ENCODE data around the gene C3. TPM values are rescaled to one million over a fixed set of nuclear protein-coding genes. Genes with fewer than 3 reads are reported as not detected.

The C3 gene
- polyA plus RNA-seq, 2 of the 4 experiments (the other 2 are of a cell fraction): 45.4 to 70.9 TPM

DNA sequence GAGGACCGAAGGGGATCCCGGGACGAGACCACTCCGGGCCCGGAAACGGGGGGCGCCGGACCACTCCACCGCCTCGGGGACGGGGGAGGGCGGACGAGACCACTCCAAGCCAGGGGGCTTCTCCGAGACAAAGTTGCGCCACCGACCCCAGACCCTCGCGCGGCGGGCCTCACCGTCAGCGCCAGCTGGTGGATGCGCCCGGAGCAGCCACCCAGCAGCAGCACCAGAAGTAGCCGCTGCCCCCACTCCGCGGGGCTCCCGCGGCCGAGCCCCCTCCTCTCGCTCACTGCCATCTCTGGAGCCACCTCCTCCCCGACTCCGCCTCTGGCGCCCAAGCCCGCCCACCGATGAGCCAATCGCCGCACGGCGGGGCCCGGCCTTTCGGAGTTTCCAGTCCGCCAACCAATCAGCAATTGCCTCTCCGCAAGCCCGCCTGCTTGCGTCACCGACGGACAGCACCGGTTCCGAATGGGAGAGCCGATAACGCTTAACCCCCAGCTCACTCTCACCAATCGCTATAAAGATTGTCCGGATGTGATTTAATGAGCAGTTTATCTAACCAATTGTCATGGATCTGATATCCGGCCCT is 16.9 kb upstream of the C3 start, which contains the start of gene GPR108 (continued):
- TF ChIP-seq, protein P1, sequence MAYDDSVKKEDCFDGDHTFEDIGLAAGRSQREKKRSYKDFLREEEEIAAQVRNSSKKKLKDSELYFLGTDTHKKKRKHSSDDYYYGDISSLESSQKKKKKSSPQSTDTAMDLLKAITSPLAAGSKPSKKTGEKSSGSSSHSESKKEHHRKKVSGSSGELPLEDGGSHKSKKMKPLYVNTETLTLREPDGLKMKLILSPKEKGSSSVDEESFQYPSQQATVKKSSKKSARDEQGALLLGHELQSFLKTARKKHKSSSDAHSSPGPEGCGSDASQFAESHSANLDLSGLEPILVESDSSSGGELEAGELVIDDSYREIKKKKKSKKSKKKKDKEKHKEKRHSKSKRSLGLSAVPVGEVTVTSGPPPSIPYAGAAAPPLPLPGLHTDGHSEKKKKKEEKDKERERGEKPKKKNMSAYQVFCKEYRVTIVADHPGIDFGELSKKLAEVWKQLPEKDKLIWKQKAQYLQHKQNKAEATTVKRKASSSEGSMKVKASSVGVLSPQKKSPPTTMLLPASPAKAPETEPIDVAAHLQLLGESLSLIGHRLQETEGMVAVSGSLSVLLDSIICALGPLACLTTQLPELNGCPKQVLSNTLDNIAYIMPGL (CRISPR knock-in tag; IDR thresholded peaks at IDR 0.05; ENCODE audit: borderline replicate concordance): 0 out of 2 replicates have a peak, but pooled peaks have one; percentile 22
- TF ChIP-seq MAZ (IDR thresholded peaks at IDR 0.05; ENCODE audit: borderline replicate concordance, low read depth, low read length) (peak; percentile 57; the same call in 1 of the 2 replicates), NPAS2 (CRISPR knock-in tag; IDR thresholded peaks at IDR 0.05; ENCODE audit: borderline replicate concordance) (no peak), RNF2 (IDR thresholded peaks at IDR 0.05; ENCODE audit: borderline replicate concordance, low read depth) (no peak), CHD4 (IDR thresholded peaks at IDR 0.05; ENCODE audit: borderline replicate concordance) (no peak), TFCP2L1 (CRISPR knock-in tag; IDR thresholded peaks at IDR 0.05) (no peak)

- H3K4me3 ChIP-seq: peak overlapping the region; percentile 93
- WGBS (ENCODE audit: missing lambda C conversion rate): 0% methylated on average over 6 of the region's 16 CpGs
- ChIA-PET POLR2A (interaction anchor here (1.0 to 2.3 kb wide), 4 partner anchors 16 to 206 kb away, joined by 4 to 10 read pairs (median 7); partner anchors contain the start of genes C3 and TNFSF9), CTCF (interaction anchor here (0.9 to 5.0 kb wide), 11 partner anchors 16 to 219 kb away, joined by 3 to 127 read pairs (median 4); partner anchors contain the start of genes C3 and VAV1)
- H3K4me1 ChIP-seq: peaks cover 24% of the 10 kb centered on the region
- peak overlapping the region; percentile 91 to 98 for H3K27ac ChIP-seq
- DNase-seq (ENCODE audit: low read depth in 1 of 2, low spot score in 1 of 2) (no peak), ATAC-seq (peak in 1 of 2 experiments; percentile 3; a peak in 3 of 6 replicates), FAIRE-seq (no peak)
- no peaks in the 10 kb centered on the region for H3K9me3 ChIP-seq
- TF ChIP-seq RAD21 (conservative IDR thresholded peaks at IDR 0.05 in 1 of 2, IDR thresholded peaks at IDR 0.05 in 1 of 2) (peak in 1 of 2 experiments; percentile 3; a peak in 1 of 5 replicates), JUNB (IDR thresholded peaks at IDR 0.05) (no peak)
- peak overlapping the region; percentile 84 for H3K4me2 ChIP-seq
Measured at GRCh38 chr19:6736917-6737283, 16.4 kb upstream of the C3 start.

DNA sequence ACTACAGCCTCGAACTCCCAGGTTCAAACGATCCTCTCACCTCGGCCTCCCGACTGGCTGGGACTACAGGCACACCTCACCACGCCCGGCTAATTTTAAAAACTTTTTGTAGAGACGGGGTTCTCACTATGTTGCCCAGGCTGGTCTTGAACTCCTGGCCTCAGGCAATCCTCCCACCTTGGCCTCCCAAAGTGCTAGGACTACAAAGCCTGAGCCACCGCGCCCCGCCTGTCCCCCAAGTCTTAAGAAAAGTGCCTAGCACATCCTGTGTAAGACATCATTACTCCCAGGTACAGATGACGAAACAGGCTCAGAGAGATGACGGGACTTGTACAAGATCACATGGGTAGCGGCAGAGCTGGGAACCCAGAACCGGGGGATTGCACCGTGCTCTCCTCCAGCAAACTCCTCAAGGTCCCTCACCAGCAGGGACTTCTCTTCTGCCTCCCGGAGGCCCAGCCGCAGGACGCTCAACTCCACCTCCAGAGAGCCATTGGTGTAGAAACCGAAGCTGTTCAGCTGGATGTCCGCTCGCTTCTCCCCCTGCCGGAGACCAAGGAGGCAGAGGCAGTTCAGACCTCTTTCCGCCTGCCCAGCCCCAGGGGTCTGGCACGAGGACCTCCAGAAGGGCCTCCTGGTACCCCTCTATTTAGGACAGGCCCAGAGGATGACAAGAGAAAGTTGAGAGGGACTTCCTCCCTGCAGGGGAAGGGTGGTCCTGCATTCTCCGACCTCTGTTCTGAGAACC is 15.9 kb upstream of the C3 start:
- ATAC-seq: peak; percentile 28 to 63
- Histone ChIP-seq H3K27ac (peak overlapping the region; percentile 91 to 98), H3K4me1 (peaks cover 18% of the 10 kb centered on the region), H3K4me2 (peak overlapping the region; percentile 84), H3K9me3 (no peaks in the 10 kb centered on the region), H3K4me3 (peak overlapping the region; percentile 93)
- TF ChIP-seq, protein P2, sequence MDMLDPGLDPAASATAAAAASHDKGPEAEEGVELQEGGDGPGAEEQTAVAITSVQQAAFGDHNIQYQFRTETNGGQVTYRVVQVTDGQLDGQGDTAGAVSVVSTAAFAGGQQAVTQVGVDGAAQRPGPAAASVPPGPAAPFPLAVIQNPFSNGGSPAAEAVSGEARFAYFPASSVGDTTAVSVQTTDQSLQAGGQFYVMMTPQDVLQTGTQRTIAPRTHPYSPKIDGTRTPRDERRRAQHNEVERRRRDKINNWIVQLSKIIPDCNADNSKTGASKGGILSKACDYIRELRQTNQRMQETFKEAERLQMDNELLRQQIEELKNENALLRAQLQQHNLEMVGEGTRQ (IDR thresholded peaks at IDR 0.05): peak; percentile 50; the same call in 1 of the 2 replicates
- TF ChIP-seq TP53 (CRISPR knock-in tag; IDR thresholded peaks at IDR 0.05) (no peak), HOXB13 (CRISPR knock-in tag; IDR thresholded peaks at IDR 0.05; ENCODE audit: low read depth) (no peak), RAD21 (conservative IDR thresholded peaks at IDR 0.05 in 1 of 2, IDR thresholded peaks at IDR 0.05 in 1 of 2) (peak; percentile 47 to 52; a peak in 4 of 5 replicates), ZC3H11A (IDR thresholded peaks at IDR 0.05) (no peak), SMC3 (IDR thresholded peaks at IDR 0.05) (peak; percentile 58), CTCF (IDR thresholded peaks at IDR 0.05) (peak; percentile 44; the same call in 2 of the 3 replicates), POLR2A (IDR thresholded peaks at IDR 0.05; ENCODE audit: low read length) (peak; percentile 15; the same call in 1 of the 2 replicates)
- TF ChIP-seq, protein P3, sequence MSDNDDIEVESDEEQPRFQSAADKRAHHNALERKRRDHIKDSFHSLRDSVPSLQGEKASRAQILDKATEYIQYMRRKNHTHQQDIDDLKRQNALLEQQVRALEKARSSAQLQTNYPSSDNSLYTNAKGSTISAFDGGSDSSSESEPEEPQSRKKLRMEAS (IDR thresholded peaks at IDR 0.05): peak; percentile 49; the same call in 1 of the 2 replicates
- DNase-seq (ENCODE audit: low read depth in 1 of 2, low spot score in 1 of 2): peak; percentile 80 to 87
- 25% methylated on average over 22 of the region's 25 CpGs for WGBS (ENCODE audit: missing lambda C conversion rate)
- no peak for FAIRE-seq
- CTCF ChIA-PET: interaction anchor here (0.8 to 5.0 kb wide), 10 partner anchors 16 to 221 kb away, joined by 3 to 127 read pairs (median 4); partner anchors contain the start of gene C3
- POLR2A ChIA-PET: interaction anchor here (0.6 to 1.0 kb wide), 2 partner anchors 66 to 127 kb away, joined by 3 to 4 read pairs; no protein-coding TSS in a partner anchor
